ENCODE results near the gene LARGE2. TPM values are rescaled to one million over a fixed set of nuclear protein-coding genes. Genes with fewer than 3 reads are reported as not detected.

The LARGE2 gene
- total RNA-seq, 1 experiment from 2014 or later: 10.8 TPM

GRCh38 chr11:45960387-45961095 lies 38.1 kb downstream of the LARGE2 start:
- peaks cover 16% of the 10 kb centered on the region for H3K79me2 ChIP-seq (ENCODE audit: low read length)
- H3K4me2 ChIP-seq (ENCODE audit: low read depth, low read length, poor library complexity, severe bottlenecking): no peak overlapping the region
- peaks cover 35% of the 10 kb centered on the region for H3K36me3 ChIP-seq (ENCODE audit: insufficient read depth, low read length)
- no peak overlapping the region for H2AFZ ChIP-seq (ENCODE audit: low read length)
- no peak overlapping the region for H3K4me3 ChIP-seq (ENCODE audit: low read length)
- H3K27me3 ChIP-seq (ENCODE audit: low read length): no peaks in the 10 kb centered on the region
- no peaks in the 10 kb centered on the region for H3K9me2 ChIP-seq (replicated peaks; ENCODE audit: insufficient read depth, low read length)
- H3K9ac ChIP-seq (ENCODE audit: low read length): no peak overlapping the region
- DNase-seq: no peak
- no peak overlapping the region for H3K27ac ChIP-seq (ENCODE audit: low read length)
- peaks cover 7% of the 10 kb centered on the region for H3K4me1 ChIP-seq (ENCODE audit: low read length)
- no peaks in the 10 kb centered on the region for H4K20me1 ChIP-seq (ENCODE audit: insufficient read depth, low read depth, low read length)
- H3K9me3 ChIP-seq (ENCODE audit: low read length): no peaks in the 10 kb centered on the region

GRCh38 chr11:45961751-45962240 lies 39.3 kb downstream of the LARGE2 start:
- no peaks in the 10 kb centered on the region for H3K9me3 ChIP-seq (ENCODE audit: low read length)
- peaks cover 7% of the 10 kb centered on the region for H3K4me1 ChIP-seq (ENCODE audit: low read length)
- H3K36me3 ChIP-seq (ENCODE audit: insufficient read depth, low read length): peaks cover 31% of the 10 kb centered on the region
- H3K79me2 ChIP-seq (ENCODE audit: low read length): peaks cover 16% of the 10 kb centered on the region
- no peaks in the 10 kb centered on the region for H4K20me1 ChIP-seq (ENCODE audit: insufficient read depth, low read depth, low read length)
- H2AFZ ChIP-seq (ENCODE audit: low read length): no peak overlapping the region
- no peaks in the 10 kb centered on the region for H3K9me2 ChIP-seq (replicated peaks; ENCODE audit: insufficient read depth, low read length)
- no peak overlapping the region for H3K4me3 ChIP-seq (ENCODE audit: low read length)
- no peak overlapping the region for H3K4me2 ChIP-seq (ENCODE audit: low read depth, low read length, poor library complexity, severe bottlenecking)
- H3K27ac ChIP-seq (ENCODE audit: low read length): no peak overlapping the region
- DNase-seq: no peak
- no peak overlapping the region for H3K9ac ChIP-seq (ENCODE audit: low read length)
- H3K27me3 ChIP-seq (ENCODE audit: low read length): no peaks in the 10 kb centered on the region

GRCh38 chr11:45964911-45965389 lies 42.5 kb downstream of the LARGE2 start:
- Histone ChIP-seq H3K27me3 (ENCODE audit: low read length) (no peaks in the 10 kb centered on the region), H3K9me3 (ENCODE audit: low read length) (no peaks in the 10 kb centered on the region), H3K36me3 (ENCODE audit: insufficient read depth, low read length) (peaks cover 29% of the 10 kb centered on the region), H3K4me2 (ENCODE audit: low read depth, low read length, poor library complexity, severe bottlenecking) (peak overlapping the region; percentile 22), H3K4me3 (ENCODE audit: low read length) (no peak overlapping the region), H2AFZ (ENCODE audit: low read length) (no peak overlapping the region), H3K79me2 (ENCODE audit: low read length) (peaks cover 3% of the 10 kb centered on the region; the same call in 1 of the 2 replicates), H3K9me2 (replicated peaks; ENCODE audit: insufficient read depth, low read length) (no peaks in the 10 kb centered on the region), H3K4me1 (ENCODE audit: low read length) (peaks cover 7% of the 10 kb centered on the region), H3K27ac (ENCODE audit: low read length) (no peak overlapping the region), H4K20me1 (ENCODE audit: insufficient read depth, low read depth, low read length) (no peaks in the 10 kb centered on the region), H3K9ac (ENCODE audit: low read length) (no peak overlapping the region)
- DNase-seq: peak; percentile 93

GRCh38 chr11:45967506-45967905 lies 45.0 kb downstream of the LARGE2 start:
- no peaks in the 10 kb centered on the region for H3K9me3 ChIP-seq (ENCODE audit: low read length)
- no peak overlapping the region for H2AFZ ChIP-seq (ENCODE audit: low read length)
- no peaks in the 10 kb centered on the region for H4K20me1 ChIP-seq (ENCODE audit: insufficient read depth, low read depth, low read length)
- H3K9me2 ChIP-seq (replicated peaks; ENCODE audit: insufficient read depth, low read length): no peaks in the 10 kb centered on the region
- DNase-seq: no peak
- no peak overlapping the region for H3K9ac ChIP-seq (ENCODE audit: low read length)
- no peaks in the 10 kb centered on the region for H3K27me3 ChIP-seq (ENCODE audit: low read length)
- no peak overlapping the region for H3K27ac ChIP-seq (ENCODE audit: low read length)
- H3K79me2 ChIP-seq (ENCODE audit: low read length): no peaks in the 10 kb centered on the region
- peaks cover 7% of the 10 kb centered on the region for H3K4me1 ChIP-seq (ENCODE audit: low read length)
- no peak overlapping the region for H3K4me3 ChIP-seq (ENCODE audit: low read length)
- H3K4me2 ChIP-seq (ENCODE audit: low read depth, low read length, poor library complexity, severe bottlenecking): no peak overlapping the region
- H3K36me3 ChIP-seq (ENCODE audit: insufficient read depth, low read length): peaks cover 19% of the 10 kb centered on the region; the same call in 1 of the 2 replicates

- no peaks in the 10 kb centered on the region for H3K27me3 ChIP-seq (ENCODE audit: low read length)
- no peak for DNase-seq
- no peak overlapping the region for H3K4me3 ChIP-seq (ENCODE audit: low read length)
- H3K4me1 ChIP-seq (ENCODE audit: low read length): peaks cover 7% of the 10 kb centered on the region
- no peaks in the 10 kb centered on the region for H4K20me1 ChIP-seq (ENCODE audit: insufficient read depth, low read depth, low read length)
- H3K9ac ChIP-seq (ENCODE audit: low read length): no peak overlapping the region
- H3K36me3 ChIP-seq (ENCODE audit: insufficient read depth, low read length): peaks cover 19% of the 10 kb centered on the region; the same call in 1 of the 2 replicates
- H3K9me2 ChIP-seq (replicated peaks; ENCODE audit: insufficient read depth, low read length): no peaks in the 10 kb centered on the region
- no peak overlapping the region for H3K4me2 ChIP-seq (ENCODE audit: low read depth, low read length, poor library complexity, severe bottlenecking)
- H2AFZ ChIP-seq (ENCODE audit: low read length): no peak overlapping the region
- no peaks in the 10 kb centered on the region for H3K9me3 ChIP-seq (ENCODE audit: low read length)
- no peak overlapping the region for H3K27ac ChIP-seq (ENCODE audit: low read length)
- H3K79me2 ChIP-seq (ENCODE audit: low read length): 0 out of 2 replicates have a peak, but pooled peaks cover 4% of the 10 kb centered on the region
Measured at GRCh38 chr11:45968901-45969300, 46.4 kb downstream of the LARGE2 start.

GRCh38 chr11:45973601-45974000 lies 51.1 kb downstream of the LARGE2 start:
- Histone ChIP-seq H3K4me2 (ENCODE audit: low read depth, low read length, poor library complexity, severe bottlenecking) (no peak overlapping the region), H3K9ac (ENCODE audit: low read length) (no peak overlapping the region), H3K36me3 (ENCODE audit: insufficient read depth, low read length) (peaks cover 24% of the 10 kb centered on the region), H3K4me1 (ENCODE audit: low read length) (no peaks in the 10 kb centered on the region), H3K27ac (ENCODE audit: low read length) (no peak overlapping the region), H2AFZ (ENCODE audit: low read length) (no peak overlapping the region), H3K4me3 (ENCODE audit: low read length) (no peak overlapping the region), H3K9me2 (replicated peaks; ENCODE audit: insufficient read depth, low read length) (no peaks in the 10 kb centered on the region), H3K79me2 (ENCODE audit: low read length) (0 out of 2 replicates have a peak, but pooled peaks cover 21% of the 10 kb centered on the region), H4K20me1 (ENCODE audit: insufficient read depth, low read depth, low read length) (no peaks in the 10 kb centered on the region), H3K9me3 (ENCODE audit: low read length) (no peaks in the 10 kb centered on the region), H3K27me3 (ENCODE audit: low read length) (no peaks in the 10 kb centered on the region)
- no peak for DNase-seq

GRCh38 chr11:45974806-45975205 lies 52.4 kb downstream of the LARGE2 start:
- H3K9me3 ChIP-seq (ENCODE audit: low read length): no peaks in the 10 kb centered on the region
- H3K4me3 ChIP-seq (ENCODE audit: low read length): no peak overlapping the region
- H3K27me3 ChIP-seq (ENCODE audit: low read length): no peaks in the 10 kb centered on the region
- peaks cover 30% of the 10 kb centered on the region for H3K79me2 ChIP-seq (ENCODE audit: low read length)
- H3K4me2 ChIP-seq (ENCODE audit: low read depth, low read length, poor library complexity, severe bottlenecking): no peak overlapping the region
- H4K20me1 ChIP-seq (ENCODE audit: insufficient read depth, low read depth, low read length): no peaks in the 10 kb centered on the region
- H3K27ac ChIP-seq (ENCODE audit: low read length): no peak overlapping the region
- H3K4me1 ChIP-seq (ENCODE audit: low read length): no peaks in the 10 kb centered on the region
- H3K9ac ChIP-seq (ENCODE audit: low read length): no peak overlapping the region
- DNase-seq: no peak
- peaks cover 30% of the 10 kb centered on the region for H3K36me3 ChIP-seq (ENCODE audit: insufficient read depth, low read length)
- no peak overlapping the region for H2AFZ ChIP-seq (ENCODE audit: low read length)
- H3K9me2 ChIP-seq (replicated peaks; ENCODE audit: insufficient read depth, low read length): no peaks in the 10 kb centered on the region

All from Karpas-422 (cell line).